ENCODE measurements around the gene RBM26.
"Not testable (repeated sequence)": the region's sequence is repeated elsewhere in the genome, so short reads cannot be mapped to it uniquely, and the experiment has no call there.

DNA sequence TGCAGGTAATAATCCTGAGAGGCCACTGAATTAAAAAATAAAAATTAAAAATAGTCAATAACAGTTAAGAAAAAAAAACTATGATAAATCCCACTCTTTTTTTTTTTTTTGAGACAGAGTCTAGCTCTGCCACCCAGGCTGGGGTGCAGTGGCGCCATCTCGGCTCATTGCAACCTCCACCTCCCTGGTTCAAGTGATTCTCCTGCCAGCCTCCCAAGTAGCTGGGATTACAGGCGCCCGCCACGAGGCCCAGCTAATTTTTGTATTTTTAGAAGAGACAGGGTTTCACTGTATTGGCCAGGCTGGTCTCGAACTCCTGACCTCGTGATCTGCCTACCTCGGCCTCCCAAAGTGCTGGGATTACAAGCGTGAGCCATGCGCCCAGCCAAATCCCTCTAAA is 56.4 kb downstream of the RBM26 start:
- TF ChIP-seq, protein P1, sequence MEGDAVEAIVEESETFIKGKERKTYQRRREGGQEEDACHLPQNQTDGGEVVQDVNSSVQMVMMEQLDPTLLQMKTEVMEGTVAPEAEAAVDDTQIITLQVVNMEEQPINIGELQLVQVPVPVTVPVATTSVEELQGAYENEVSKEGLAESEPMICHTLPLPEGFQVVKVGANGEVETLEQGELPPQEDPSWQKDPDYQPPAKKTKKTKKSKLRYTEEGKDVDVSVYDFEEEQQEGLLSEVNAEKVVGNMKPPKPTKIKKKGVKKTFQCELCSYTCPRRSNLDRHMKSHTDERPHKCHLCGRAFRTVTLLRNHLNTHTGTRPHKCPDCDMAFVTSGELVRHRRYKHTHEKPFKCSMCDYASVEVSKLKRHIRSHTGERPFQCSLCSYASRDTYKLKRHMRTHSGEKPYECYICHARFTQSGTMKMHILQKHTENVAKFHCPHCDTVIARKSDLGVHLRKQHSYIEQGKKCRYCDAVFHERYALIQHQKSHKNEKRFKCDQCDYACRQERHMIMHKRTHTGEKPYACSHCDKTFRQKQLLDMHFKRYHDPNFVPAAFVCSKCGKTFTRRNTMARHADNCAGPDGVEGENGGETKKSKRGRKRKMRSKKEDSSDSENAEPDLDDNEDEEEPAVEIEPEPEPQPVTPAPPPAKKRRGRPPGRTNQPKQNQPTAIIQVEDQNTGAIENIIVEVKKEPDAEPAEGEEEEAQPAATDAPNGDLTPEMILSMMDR (IDR thresholded peaks at IDR 0.05) = not testable (repeated sequence)
- not testable (repeated sequence) for TF ChIP-seq ZFX (IDR thresholded peaks at IDR 0.05; ENCODE audit: borderline replicate concordance)
